Measurements from ENCODE around the gene OR2A1.
A peak's percentile ranks its signal among the peaks of the same experiment; 100 is the strongest.
"Not testable (repeated sequence)": the region's sequence is repeated elsewhere in the genome, so short reads cannot be mapped to it uniquely, and the experiment has no call there.

OR2A1 gene, protein sequence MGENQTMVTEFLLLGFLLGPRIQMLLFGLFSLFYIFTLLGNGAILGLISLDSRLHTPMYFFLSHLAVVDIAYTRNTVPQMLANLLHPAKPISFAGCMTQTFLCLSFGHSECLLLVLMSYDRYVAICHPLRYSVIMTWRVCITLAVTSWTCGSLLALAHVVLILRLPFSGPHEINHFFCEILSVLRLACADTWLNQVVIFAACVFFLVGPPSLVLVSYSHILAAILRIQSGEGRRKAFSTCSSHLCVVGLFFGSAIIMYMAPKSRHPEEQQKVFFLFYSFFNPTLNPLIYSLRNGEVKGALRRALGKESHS

DNA sequence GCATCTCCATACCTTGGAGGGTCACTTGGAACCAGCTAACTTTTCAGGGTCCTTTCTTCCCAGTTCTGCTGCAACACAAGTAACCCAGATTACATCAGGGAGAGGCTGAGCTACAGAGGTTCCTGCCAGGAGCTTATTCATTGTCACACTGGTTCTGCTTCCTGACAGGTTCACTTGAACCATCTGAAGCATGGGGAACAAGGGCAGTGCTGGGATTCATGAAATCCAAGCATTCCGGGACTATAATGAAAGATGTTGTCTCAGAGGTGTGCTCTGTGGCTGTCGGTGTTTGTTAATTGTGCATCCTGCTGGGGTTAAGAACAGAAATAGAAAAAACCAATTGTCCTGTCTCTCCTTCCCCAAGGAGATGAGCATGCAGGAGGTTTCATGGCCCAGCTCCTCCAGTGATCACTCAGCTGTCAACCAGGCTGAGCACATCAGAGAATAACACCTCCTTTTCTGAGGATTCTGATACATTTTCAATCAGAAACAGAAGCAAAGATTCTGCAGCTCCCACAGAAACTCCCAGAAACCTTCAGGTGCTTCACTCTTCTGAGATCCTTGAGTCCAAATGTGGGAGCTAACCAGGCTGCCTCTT is at the start of gene OR2A1:
Gene OR2A1 (plus strand): TSS at position 548 of the 598 bp plus-strand sequence. CDS start 5,706 bp downstream, outside the sequence.
- DNase-seq (ENCODE audit: low spot score); FAIRE-seq: not testable (repeated sequence)

DNA sequence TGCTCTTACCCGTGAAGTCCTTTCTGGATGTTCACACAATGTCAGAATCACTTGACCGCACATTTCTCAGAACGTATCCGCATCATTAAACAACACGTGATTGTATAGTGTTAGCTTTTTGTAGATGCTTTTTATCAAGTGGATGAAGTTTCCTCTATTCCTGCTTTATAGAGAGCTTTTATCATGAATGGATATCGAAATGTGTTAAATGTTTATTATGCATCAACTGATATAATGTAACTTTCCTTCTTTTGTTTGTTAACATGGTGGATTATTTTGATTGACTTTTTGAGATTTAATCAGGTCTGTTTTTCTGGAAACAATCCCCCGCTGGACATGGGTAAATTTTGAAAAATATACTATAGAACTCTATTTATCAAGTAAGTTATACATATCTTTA is 47.5 kb upstream of the OR2A1 start, which contains the start of gene OR2A7:
Gene OR2A7 (minus strand): TSS at position 101 of the 400 bp plus-strand sequence. CDS start 5,164 bp downstream, outside the sequence.
- DNase-seq (ENCODE audit: low spot score): not testable (repeated sequence)

DNA sequence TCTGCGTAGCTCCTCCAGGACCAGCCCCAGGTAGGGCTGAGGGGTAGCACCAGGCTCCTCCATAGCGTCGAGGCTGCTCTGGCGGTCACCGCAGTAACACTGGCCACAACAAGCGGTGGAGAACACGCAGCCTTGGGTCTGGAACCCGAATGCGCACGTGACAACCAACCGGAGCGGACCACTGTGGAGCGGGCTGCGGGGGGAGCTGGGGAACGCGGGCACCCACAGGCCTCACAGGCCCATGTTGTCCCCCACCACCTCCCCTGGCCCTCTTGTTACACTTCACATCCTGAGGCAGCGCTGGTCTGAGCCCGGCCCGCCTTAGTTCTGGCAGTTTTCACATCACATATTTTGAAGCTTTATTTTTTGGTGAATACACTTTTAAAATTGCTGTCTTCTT is 43.0 kb upstream of the OR2A1 start, which contains the start of gene CTAGE8:
Gene CTAGE8 (minus strand): TSS at position 101 of the 400 bp plus-strand sequence. CDS start 38 bp downstream, at position 63.
- not testable (repeated sequence) for FAIRE-seq; DNase-seq (ENCODE audit: low spot score)

More for the DNA sequence above, 47.5 kb upstream of the OR2A1 start, which contains the start of gene OR2A7:
- not testable (repeated sequence) for FAIRE-seq

DNA sequence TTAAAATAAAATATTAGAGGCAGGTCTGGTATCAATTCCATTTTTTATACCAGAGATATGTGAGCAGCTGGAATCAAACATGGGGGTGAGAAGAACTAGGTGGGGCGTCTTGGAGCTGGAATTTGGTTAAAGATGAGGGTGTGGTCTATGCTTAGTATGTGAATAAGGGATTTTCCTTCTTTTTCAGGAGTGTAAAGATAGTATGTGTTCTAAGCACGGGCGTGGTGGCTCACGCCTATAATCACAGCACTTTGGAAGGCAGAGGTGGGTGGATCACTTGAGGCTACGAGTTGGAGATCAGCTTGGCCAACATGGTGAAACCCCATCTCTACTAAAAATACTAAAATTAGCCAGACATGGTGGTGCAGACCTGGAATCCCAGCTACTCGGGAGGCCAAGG is 36.9 kb upstream of the OR2A1 start:
- FAIRE-seq; DNase-seq (ENCODE audit: low spot score): not testable (repeated sequence)

DNA sequence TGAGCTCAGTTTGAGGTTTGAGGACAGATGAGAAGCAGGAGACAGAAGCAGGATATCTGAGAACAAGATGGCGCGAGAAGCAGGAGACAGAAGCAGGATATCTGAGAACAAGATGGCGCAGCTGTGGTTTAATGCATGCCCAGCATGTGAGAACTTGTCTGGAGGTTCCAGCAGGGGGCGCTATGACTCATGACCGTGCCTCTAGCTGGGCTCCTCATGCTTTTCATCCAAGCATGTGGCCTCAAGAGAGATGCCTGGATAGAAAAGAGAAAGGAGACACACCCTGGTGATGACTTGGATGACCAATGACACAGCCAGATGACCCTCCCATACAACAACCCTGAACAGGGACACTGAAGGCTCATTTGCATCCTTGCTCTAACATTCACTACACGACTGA is 32.2 kb upstream of the OR2A1 start:
- FAIRE-seq; DNase-seq (ENCODE audit: low spot score): not testable (repeated sequence)

DNA sequence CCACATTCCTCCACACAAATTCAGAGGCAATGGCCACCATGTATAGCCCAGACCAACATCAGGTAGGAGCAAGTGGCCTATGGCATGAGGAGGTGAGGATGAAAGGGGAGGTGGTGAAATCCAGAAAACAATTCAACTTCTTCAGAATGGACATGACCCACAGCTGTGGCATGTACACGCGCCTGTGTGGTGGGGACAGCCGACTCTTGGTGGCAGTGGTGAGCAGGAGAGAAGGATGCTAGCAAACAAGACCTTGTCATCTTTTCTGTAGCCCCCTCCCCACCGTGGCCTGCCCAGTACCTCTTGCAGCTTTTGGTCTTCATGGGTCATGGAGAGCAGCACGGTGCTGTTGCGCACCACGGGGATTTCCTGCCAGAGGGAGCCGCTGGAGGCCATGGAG is 30.2 kb upstream of the OR2A1 start:
- not testable (repeated sequence) for FAIRE-seq; DNase-seq (ENCODE audit: low spot score)

DNA sequence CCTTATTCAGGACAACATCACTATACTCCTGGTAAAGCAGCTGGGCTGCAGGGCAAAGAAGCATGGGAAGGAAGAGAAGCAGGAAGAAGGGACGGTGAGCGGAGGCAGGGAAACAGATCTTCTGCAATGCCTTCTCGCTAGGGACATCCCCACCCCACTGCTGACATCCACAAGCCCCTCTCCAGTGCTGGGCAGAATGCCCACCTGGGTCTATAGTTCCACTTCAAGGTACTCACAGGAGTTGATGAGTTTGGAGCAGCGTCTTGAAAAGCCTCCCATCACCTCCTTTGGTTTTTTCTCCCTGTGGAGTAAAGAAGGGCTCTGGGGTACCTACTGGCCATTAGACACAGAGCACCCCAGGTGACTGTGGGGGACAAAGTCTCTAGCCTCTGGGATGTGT is 29.7 kb upstream of the OR2A1 start:
- FAIRE-seq; DNase-seq (ENCODE audit: low spot score): not testable (repeated sequence)

DNA sequence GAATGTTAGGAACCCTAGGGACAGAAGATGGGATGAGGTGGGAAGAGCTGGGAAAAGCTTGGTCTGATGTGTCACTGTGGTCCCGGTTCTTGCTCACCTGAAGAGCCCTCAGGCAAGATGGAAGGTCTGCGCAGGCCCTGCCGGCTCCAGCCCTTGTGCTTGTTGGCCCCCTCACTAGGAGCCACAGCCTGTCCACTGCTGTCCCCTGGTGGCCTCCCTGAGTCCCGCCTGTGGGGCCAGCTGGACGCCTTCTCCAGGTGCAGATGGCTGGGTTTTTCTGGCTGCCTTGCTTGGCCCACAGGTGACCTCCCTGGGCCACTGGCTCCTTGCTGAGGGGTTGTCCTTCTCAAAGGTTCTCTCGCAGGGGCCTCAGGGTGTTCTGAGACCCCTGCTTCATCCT is 28.5 kb upstream of the OR2A1 start:
- not testable (repeated sequence) for FAIRE-seq

DNA sequence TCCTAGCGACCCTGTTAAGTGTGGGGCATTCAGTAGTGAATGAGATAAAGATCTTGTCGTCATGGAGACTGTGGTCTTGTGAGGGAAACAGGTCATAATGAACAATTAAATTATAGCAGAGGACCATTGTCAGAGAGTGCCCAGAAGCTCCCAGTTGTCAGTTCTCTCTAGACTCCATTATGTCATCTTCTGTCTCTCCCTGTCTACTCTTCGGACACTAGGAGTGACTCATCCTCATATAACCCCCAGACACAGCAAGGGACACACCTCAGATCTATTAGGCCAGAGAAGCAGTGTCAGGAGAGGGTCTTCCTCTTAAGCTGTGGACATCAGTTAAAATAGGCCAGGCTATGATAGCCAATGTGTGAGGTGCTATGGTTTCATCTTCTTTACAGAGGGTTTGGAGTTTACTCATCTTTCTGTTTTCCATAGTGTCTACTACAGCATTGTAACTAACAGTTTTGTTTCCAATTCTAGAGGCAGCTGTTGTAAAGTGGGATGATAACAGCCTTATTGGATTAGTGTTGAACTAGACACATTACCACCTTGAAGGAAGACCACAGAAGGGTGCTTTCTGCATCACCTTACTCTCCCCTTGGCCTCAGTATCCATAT is 24.9 kb upstream of the OR2A1 start:
- FAIRE-seq: peak; percentile 65
- not testable (repeated sequence) for DNase-seq (ENCODE audit: low spot score)

More for the DNA sequence above, 28.5 kb upstream of the OR2A1 start:
- not testable (repeated sequence) for DNase-seq (ENCODE audit: low spot score)

DNA sequence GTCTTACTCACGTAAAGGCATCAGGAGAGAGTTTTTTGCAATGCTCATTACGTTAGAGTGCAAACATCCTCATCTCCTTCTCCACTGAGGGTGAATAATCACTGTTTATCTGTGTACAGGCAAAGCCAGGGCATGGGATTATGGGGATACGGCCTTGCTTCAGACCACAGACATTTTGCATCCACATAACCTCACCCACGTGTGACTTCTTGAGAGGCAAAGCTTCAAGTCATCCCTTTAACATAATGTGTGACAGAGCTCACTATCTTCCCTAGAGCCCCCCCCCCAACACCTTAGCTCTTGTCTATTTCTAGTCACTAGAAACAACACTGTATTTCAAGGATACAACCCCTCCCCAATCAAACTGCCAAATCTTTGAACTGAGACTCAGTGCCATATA is 20.6 kb upstream of the OR2A1 start:
- peak; percentile 48 for DNase-seq (ENCODE audit: low spot score)
- not testable (repeated sequence) for FAIRE-seq

DNA sequence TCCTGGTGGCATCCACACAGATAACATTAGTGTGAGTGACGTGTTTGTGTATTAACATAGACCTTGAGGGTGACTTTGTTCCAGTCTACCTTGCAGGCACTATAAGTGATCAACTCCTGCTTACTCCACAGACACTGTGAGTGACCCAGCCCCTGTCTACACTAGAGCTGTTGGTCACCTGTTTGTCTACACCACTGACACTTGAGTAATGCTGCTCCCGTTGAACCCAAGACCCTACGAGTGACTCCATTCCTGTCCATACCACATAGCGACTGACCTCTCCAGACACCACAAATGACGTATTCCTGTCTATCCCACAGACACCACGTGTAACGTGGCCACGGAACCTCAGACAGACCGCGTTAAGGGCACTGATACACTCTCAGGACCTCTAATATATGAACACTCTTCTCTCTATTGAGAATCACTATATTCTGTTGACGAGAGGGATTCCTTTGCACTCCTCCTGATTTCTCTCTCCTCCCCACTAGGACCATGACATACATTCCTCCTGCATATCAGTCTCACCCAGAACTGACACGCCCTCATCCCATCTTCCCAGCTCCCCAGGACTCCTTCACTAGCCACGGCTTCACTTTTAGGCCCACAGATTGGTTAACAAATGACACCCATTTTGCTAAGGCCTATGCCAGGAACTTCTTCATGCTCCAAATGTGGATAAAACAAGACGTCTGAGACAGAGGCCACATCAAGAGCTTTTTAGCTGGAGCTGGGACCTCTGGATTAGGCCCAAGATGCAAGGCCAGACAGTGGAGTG is 19.6 kb upstream of the OR2A1 start:
- DNase-seq (ENCODE audit: low spot score): peak; percentile 3
- FAIRE-seq: not testable (repeated sequence)

DNA sequence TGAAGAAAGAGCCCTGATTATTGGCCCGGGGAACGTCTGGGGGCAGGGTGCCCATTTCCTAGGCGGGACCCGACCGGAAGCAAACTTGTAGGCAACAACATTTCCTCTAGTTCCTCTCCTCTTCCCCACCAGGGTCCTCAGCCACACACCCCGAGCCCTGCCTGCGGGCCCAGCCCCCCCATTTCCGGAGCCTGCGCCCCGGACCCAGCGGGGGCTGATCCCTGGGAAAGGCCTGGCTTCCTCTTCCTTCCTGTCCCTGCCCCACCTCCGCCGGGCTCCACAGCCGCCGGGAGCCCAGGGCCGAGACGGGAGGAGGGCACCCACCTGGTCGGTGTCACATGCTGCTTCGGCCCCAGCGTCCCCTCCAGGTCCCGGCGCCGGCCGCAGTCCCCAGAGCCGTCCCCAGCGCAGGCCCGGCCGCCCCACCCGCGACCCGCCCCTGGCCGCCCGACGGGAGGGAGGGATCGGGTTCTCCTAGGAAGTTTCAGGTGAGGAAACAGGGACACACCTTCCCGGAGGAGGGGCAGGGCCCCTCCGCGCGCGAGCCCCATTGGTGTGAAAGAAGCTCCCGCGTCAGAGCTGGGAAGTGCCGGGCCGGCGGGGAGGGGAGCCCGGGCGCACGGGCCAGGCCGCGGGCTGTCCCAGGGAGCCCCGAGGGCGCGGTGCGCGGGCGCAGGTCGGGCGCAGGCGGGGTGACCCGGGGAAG is 18.3 kb upstream of the OR2A1 start:
- not testable (repeated sequence) for FAIRE-seq

DNA sequence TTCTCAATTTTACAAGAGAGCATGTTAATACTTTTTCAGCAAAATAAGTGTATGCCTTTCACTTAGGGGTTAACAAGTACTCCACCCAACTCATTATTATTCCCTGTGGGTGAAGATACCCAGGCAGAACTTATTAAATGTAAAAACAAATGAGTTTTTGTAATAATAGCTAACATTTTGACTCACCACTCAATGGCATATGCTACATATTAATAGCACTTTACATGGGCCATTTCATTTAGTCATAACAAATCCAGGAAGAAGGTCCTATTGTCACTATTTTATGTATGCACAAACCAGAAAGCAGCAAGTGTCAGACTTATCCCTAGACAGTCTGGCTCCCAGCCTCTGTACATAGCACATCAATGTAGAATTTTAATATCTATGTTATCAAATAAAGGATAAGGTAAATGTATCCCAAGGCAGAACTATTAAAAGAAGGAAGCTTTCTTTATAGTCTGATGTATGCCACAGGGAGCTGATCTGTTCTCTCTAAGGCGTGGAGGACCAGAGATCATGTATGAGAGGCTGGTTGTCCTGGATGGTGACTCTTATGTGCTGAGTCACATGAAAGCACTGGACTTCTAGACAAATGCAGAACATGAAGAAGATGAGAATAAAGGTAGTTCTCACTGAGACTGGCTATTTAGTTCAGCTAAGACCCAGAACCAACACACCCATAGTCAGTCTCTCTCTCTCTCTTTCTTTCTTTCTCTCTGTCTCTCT is 9.5 kb upstream of the OR2A1 start:
- FAIRE-seq; DNase-seq (ENCODE audit: low spot score): not testable (repeated sequence)

More for the DNA sequence above, 18.3 kb upstream of the OR2A1 start:
- not testable (repeated sequence) for DNase-seq (ENCODE audit: low spot score)

DNA sequence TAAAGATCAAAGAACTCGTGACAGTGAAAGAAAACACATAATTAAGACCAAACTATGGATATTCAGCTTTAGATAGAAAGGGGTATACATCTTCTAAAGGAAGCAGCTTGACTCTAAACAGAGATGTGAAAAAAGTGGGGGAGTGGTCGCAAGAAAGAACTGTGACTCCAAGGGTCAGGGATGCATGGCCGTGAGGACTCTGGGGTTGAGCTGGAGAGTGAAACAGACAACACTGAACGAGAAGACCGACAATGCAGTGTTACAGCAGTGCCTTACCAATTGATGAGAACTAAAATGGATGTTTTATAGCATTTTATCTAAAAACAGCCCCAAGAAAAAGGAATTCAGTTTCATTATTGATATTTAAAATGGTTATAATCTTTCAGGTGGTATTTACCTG is 8.6 kb upstream of the OR2A1 start:
- DNase-seq (ENCODE audit: low spot score); FAIRE-seq: not testable (repeated sequence)

DNA sequence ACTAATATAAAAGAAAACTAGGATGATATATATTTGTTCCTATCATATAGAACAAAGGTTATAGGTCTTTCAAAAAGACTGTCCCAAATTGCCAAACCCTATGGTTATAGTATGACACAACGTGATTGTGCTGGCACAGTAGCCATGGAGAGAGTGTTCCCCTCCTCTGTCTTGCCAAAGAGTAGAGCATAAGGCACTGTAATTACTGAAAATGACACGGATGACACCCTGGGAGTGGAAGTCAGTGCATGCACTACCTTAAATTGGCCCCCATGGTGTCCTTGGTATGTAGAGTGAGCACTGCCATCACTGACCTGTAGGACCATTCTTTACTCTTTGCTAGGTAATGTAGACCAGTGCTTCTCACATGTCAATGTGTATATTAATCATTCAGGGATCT is 7.1 kb upstream of the OR2A1 start:
- FAIRE-seq; DNase-seq (ENCODE audit: low spot score): not testable (repeated sequence)

DNA sequence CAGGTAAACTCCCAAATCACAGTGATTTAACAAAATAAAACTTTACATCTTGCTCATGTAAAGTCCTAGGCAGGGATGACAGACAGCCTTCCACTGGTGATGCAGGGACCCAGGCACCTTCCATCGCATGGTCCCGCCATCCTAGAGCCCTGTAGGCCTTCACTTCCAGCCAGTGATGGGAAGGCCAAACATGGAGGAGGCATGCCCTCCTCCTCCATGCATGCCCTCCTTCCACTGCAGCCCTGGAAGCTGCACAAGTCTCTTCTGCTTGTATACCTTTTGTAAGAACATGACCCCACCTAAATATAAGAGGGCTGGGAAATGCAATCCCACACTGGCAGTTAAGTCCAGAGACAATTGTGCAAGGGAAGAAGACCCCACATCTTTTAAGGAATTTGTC is 2.5 kb upstream of the OR2A1 start:
- FAIRE-seq; DNase-seq (ENCODE audit: low spot score): not testable (repeated sequence)

DNA sequence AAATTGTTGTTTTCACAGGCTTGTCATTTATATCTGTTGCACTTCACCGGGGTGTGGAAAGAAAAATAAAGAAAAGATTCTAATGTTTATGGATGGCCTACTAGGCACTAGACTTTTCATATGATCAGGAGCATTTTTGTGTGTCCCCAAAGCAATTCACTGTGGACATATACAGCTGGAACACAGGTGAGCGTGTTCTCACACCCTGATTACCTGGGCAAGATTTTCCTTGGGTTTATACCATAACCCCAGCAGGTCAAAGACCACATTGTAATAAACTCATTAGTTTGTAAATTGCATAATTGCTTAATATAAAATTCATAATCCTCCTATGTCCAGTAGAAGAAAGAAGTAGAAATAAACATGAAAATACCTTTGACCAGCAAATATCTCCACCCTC is 1.0 kb upstream of the OR2A1 start:
- not testable (repeated sequence) for FAIRE-seq; DNase-seq (ENCODE audit: low spot score)

DNA sequence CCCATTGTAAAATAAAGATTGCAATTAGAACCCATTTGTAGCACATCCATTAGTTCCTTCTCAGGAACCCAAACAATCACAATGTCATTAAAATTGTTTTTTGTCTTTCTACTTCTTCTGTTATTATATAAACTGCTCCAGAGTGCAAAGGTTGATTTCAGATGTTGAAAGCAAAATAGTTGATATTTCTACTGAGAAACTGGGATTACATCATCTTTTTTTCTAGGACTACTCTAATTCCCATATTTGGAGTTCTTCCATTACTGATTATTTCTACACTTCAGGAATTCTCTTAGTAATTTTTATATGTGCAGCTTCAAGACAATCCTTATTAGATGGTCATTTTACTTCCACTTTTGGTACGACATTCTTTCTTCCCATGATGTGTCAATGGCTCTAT is 5.3 kb downstream of the OR2A1 start:
- peak; percentile 21 for FAIRE-seq
- not testable (repeated sequence) for DNase-seq (ENCODE audit: low spot score)

DNA sequence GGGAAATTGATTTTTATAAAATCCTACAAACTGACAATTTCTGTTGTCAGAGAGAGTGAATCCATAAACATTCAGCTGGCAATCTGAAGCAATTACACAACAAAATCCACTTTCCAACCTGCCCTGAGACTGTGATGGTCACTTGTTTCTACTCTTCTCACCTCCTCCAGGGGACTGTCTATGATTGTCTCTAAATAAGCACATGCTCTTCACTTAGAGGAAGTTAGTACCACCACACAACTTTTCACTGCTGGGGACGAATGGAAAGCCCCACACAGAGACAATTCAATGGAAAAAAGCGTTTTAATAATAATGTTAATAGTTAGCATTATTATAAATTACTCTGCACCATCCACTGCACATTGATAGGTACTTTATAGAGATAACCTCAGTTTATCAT is 7.3 kb downstream of the OR2A1 start:
- not testable (repeated sequence) for DNase-seq (ENCODE audit: low spot score); FAIRE-seq

Measured in RCC 7860 (cell line).